Measurements from ENCODE around the gene BDKRB2. TPM values are rescaled to one million over a fixed set of nuclear protein-coding genes. Genes with fewer than 3 reads are reported as not detected.

BDKRB2 gene
- total RNA-seq, 1 experiment from 2014 or later, result 0.28 TPM

DNA sequence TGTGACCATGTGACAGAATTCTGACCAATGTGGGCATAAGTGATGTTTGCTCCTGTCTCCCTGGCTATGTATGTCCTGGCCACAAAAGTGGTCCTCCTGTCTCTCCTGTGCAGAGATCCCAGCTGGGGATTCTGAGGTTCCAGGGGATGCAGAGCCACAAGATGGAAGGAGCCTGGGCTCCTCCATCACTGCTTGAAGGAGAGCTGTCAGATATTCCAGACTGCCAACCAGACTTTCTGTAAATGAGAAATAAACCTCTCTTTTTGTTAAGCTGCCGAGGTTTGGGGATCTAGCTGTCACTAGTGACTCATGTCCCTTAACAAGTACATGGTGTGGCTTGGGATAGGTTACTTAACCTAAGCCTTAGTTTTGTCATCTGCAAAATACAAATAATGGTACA is 73.3 kb downstream of the BDKRB2 start:
- ChIA-PET POLR2A (ENCODE audit: unreplicated experiment) (no interaction called here), CTCF (no interaction called here)
- no peak overlapping the region for H3K4me3 ChIP-seq
- H4K20me1 ChIP-seq (ENCODE audit: insufficient read depth), result no peaks in the 10 kb centered on the region
- H3F3A ChIP-seq (ENCODE audit: insufficient read depth, low read depth), result peaks cover 7% of the 10 kb centered on the region; the same call in 1 of the 2 replicates
- no peak overlapping the region for H3K27ac ChIP-seq
- H3K4me1 ChIP-seq (replicated peaks; ENCODE audit: insufficient read depth), result peaks cover 4% of the 10 kb centered on the region; the same call in 1 of the 2 replicates
- no peaks in the 10 kb centered on the region for H3K9me2 ChIP-seq (ENCODE audit: insufficient read depth)
- no TSS peak for BruUV-seq (replicated peaks)
- no peak overlapping the region for H3K4me2 ChIP-seq
- H2AFZ ChIP-seq, result no peak overlapping the region
- TF ChIP-seq EZH2 (IDR thresholded peaks at IDR 0.05; ENCODE audit: low read depth), result no peak
- TF ChIP-seq, protein P1, sequence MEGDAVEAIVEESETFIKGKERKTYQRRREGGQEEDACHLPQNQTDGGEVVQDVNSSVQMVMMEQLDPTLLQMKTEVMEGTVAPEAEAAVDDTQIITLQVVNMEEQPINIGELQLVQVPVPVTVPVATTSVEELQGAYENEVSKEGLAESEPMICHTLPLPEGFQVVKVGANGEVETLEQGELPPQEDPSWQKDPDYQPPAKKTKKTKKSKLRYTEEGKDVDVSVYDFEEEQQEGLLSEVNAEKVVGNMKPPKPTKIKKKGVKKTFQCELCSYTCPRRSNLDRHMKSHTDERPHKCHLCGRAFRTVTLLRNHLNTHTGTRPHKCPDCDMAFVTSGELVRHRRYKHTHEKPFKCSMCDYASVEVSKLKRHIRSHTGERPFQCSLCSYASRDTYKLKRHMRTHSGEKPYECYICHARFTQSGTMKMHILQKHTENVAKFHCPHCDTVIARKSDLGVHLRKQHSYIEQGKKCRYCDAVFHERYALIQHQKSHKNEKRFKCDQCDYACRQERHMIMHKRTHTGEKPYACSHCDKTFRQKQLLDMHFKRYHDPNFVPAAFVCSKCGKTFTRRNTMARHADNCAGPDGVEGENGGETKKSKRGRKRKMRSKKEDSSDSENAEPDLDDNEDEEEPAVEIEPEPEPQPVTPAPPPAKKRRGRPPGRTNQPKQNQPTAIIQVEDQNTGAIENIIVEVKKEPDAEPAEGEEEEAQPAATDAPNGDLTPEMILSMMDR (conservative IDR thresholded peaks at IDR 0.05), result no peak
- H3K9me3 ChIP-seq (ENCODE audit: insufficient read depth, low read depth), result no peaks in the 10 kb centered on the region
- intact Hi-C loops (cut with micrococcal nuclease; ENCODE audit: unreplicated experiment), result loop anchor here (5.0 kb wide), 1 partner anchor 221 kb away; no protein-coding TSS in a partner anchor
- no peaks in the 10 kb centered on the region for H3K36me3 ChIP-seq (ENCODE audit: low read depth)
- H3K79me2 ChIP-seq (ENCODE audit: low read depth), result no peaks in the 10 kb centered on the region
- DNase-seq, result no peak
- H3K27me3 ChIP-seq (ENCODE audit: insufficient read depth, low read depth), result no peaks in the 10 kb centered on the region

DNA sequence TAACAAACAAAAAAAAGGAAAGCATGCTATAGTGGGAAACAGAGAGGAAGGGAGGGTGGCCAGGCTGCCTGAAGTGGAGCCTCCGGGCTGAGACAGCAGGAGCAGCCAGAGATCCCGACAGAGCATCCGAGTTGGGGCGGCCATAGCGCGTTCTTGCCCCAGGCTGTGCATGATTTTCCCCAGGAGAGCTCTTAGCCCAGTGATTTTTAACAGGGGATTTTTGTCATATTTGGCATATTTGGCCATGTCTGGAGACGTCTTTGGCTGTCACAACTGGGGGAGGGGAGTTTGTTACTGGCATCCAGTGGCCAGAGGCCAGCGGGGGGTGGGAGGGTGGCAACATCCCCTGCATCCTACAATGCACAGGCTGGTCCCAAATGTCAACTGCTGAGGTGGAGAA is 74.9 kb downstream of the BDKRB2 start:
- H3K9me3 ChIP-seq (ENCODE audit: insufficient read depth, low read depth), result no peaks in the 10 kb centered on the region
- no peaks in the 10 kb centered on the region for H3F3A ChIP-seq (ENCODE audit: insufficient read depth, low read depth)
- H3K27me3 ChIP-seq (ENCODE audit: insufficient read depth, low read depth), result no peaks in the 10 kb centered on the region
- no TSS peak for BruUV-seq (replicated peaks)
- H4K20me1 ChIP-seq (ENCODE audit: insufficient read depth), result no peaks in the 10 kb centered on the region
- H3K4me1 ChIP-seq (replicated peaks; ENCODE audit: insufficient read depth), result peaks cover 4% of the 10 kb centered on the region; the same call in 1 of the 2 replicates
- POLR2A ChIA-PET (ENCODE audit: unreplicated experiment), result no interaction called here
- no peaks in the 10 kb centered on the region for H3K36me3 ChIP-seq (ENCODE audit: low read depth)
- H3K79me2 ChIP-seq (ENCODE audit: low read depth), result no peaks in the 10 kb centered on the region
- no peak overlapping the region for H3K4me2 ChIP-seq
- TF ChIP-seq, protein P1 (conservative IDR thresholded peaks at IDR 0.05), result no peak
- no peaks in the 10 kb centered on the region for H3K9me2 ChIP-seq (ENCODE audit: insufficient read depth)
- no peak overlapping the region for H3K4me3 ChIP-seq
- intact Hi-C loops (cut with micrococcal nuclease; ENCODE audit: unreplicated experiment), result loop anchor here (5.0 kb wide), 1 partner anchor 222 kb away; no protein-coding TSS in a partner anchor
- DNase-seq, result no peak
- no peak overlapping the region for H3K27ac ChIP-seq
- no peak overlapping the region for H2AFZ ChIP-seq
- CTCF ChIA-PET, result no interaction called here

DNA sequence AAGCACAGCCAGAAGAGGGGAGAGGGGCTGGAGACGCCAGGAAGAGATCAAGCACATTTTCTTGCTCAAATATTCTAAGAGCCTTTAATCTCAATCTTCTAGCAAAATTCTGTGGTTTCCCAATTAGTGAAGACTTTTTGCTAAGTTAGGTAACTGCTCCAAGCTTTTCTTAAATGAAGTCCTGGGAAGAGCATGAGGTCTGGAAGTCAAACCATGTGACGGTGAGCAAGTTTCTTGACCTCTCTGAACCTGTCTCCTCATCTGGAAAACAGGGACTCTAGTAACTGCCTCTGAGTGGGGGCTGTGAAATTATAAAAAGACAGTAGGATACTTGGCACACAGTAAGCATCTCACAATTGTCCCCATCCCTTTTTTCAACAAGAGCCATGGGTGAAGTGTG is 75.5 kb downstream of the BDKRB2 start:
- no peaks in the 10 kb centered on the region for H3K27me3 ChIP-seq (ENCODE audit: insufficient read depth, low read depth)
- no peak overlapping the region for H2AFZ ChIP-seq
- CTCF ChIA-PET, result no interaction called here
- intact Hi-C loops (cut with micrococcal nuclease; ENCODE audit: unreplicated experiment), result no loop called here
- no TSS peak for BruUV-seq (replicated peaks)
- no peak overlapping the region for H3K4me3 ChIP-seq
- peaks cover 2% of the 10 kb centered on the region; the same call in 1 of the 2 replicates for H3K4me1 ChIP-seq (replicated peaks; ENCODE audit: insufficient read depth)
- no peaks in the 10 kb centered on the region for H3K9me3 ChIP-seq (ENCODE audit: insufficient read depth, low read depth)
- no peaks in the 10 kb centered on the region for H4K20me1 ChIP-seq (ENCODE audit: insufficient read depth)
- TF ChIP-seq EZH2 (IDR thresholded peaks at IDR 0.05; ENCODE audit: low read depth), result no peak
- TF ChIP-seq, protein P1 (conservative IDR thresholded peaks at IDR 0.05), result no peak
- POLR2A ChIA-PET (ENCODE audit: unreplicated experiment), result no interaction called here
- H3K9me2 ChIP-seq (ENCODE audit: insufficient read depth), result no peaks in the 10 kb centered on the region
- no peaks in the 10 kb centered on the region for H3F3A ChIP-seq (ENCODE audit: insufficient read depth, low read depth)
- no peak for DNase-seq
- no peaks in the 10 kb centered on the region for H3K79me2 ChIP-seq (ENCODE audit: low read depth)
- no peak overlapping the region for H3K27ac ChIP-seq
- H3K4me2 ChIP-seq, result no peak overlapping the region
- no peaks in the 10 kb centered on the region for H3K36me3 ChIP-seq (ENCODE audit: low read depth)

Measured in PC-9 (cell line).